ENCODE results near the gene AKT3.

The AKT3 gene

DNA sequence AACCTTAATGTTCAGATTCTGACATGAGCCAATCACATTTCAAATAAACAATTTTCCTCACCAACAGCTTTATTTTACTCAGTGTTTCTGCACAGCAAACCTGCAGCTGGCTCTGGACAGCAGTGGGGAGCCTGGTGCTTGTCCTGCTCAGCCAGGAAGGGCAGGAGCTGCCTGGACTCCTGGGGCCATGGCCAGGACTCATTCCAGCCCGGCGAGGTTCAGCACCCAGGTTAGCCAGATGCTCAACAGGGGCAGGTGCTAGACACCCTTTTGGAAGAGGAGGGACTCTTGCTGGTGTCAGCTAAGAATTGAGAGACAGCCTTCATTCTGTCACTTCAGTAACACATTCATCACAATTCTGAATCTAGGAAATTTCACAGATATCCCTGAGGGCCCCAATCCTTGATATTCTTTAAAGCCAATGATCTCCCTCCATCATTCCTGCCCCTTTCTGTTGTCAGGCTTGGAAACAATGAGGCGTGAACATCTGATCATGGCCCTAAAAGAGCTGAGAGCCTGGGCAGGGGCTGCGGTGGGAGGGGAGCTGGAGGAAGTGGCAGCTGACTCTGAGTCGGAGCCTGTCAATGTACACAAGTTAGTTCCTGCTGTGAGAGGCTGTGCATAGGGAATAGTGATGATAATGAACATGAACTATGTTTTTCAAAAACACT, 342.9 kb downstream of the AKT3 start:
- Histone ChIP-seq H3K36me3 (replicated peaks; ENCODE audit: insufficient read depth, low read length) (no peaks in the 10 kb centered on the region), H2AFZ (ENCODE audit: low read length) (no peak overlapping the region), H3K4me1 (ENCODE audit: low read length) (no peaks in the 10 kb centered on the region), H3K27ac (ENCODE audit: low read length) (no peak overlapping the region), H3K27me3 (replicated peaks; ENCODE audit: insufficient read depth, low read length) (no peaks in the 10 kb centered on the region), H3K4me3 (ENCODE audit: low read length) (no peak overlapping the region), H4K20me1 (ENCODE audit: insufficient read depth, low read length) (no peaks in the 10 kb centered on the region), H3K9ac (ENCODE audit: low read length) (no peak overlapping the region), H3F3A (ENCODE audit: insufficient read depth, low read length) (no peaks in the 10 kb centered on the region), H3K4me2 (ENCODE audit: low read depth, low read length) (no peak overlapping the region), H3K79me2 (ENCODE audit: low read length) (no peaks in the 10 kb centered on the region), H3K9me3 (replicated peaks; ENCODE audit: insufficient read depth, low read length) (no peaks in the 10 kb centered on the region), H3K9me2 (replicated peaks; ENCODE audit: insufficient read depth, low read length) (no peaks in the 10 kb centered on the region)
- TF ChIP-seq EZH2phosphoT487 (IDR thresholded peaks at IDR 0.05; ENCODE audit: low read length) (no peak), EZH2 (optimal IDR thresholded peaks at IDR 0.05; ENCODE audit: low read depth, low read length) (no peak), CTCF (IDR thresholded peaks at IDR 0.05; ENCODE audit: low read length) (no peak)
- DNase-seq: no peak

DNA sequence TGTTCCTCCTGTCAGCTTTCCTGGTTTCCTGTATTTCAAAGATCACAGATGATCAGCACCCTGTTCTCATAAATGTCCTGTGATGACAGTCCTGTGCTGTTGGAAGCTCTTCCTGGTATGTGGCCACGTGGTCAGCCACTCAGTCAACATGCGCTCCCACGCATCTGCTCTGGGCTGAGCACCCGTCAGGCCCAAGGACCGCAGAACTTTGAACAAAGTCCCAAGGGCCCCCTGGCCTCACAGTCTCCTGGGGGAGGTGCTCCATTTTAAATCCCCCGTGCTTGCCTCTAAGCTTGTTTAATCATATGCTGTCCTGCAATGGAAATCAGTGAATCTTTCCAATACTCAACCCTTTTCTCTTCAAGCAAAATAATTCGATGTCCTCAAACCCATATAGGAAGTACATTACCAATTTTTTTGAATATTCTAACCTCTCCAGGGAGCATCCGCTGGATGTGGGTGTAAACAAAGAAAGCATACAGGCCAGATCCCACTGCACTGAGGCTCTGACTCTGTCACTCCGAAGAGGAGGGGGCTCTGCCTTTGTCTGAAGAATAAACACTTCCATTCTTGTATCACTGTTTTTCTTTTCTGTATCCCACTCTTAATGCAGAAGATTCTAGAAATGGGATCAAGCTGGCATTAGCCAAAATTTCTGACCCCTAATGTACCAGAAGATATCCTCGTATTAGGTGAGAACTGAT, 343.9 kb downstream of the AKT3 start:
- H3K9me2 ChIP-seq (replicated peaks; ENCODE audit: insufficient read depth, low read length): no peaks in the 10 kb centered on the region
- no peak overlapping the region for H3K27ac ChIP-seq (ENCODE audit: low read length)
- no peaks in the 10 kb centered on the region for H3K9me3 ChIP-seq (replicated peaks; ENCODE audit: insufficient read depth, low read length)
- H3F3A ChIP-seq (ENCODE audit: insufficient read depth, low read length): no peaks in the 10 kb centered on the region
- no peaks in the 10 kb centered on the region for H3K36me3 ChIP-seq (replicated peaks; ENCODE audit: insufficient read depth, low read length)
- H3K4me1 ChIP-seq (ENCODE audit: low read length): no peaks in the 10 kb centered on the region
- no peak for DNase-seq
- no peak overlapping the region for H2AFZ ChIP-seq (ENCODE audit: low read length)
- H3K79me2 ChIP-seq (ENCODE audit: low read length): no peaks in the 10 kb centered on the region
- H3K27me3 ChIP-seq (replicated peaks; ENCODE audit: insufficient read depth, low read length): no peaks in the 10 kb centered on the region
- H3K4me3 ChIP-seq (ENCODE audit: low read length): no peak overlapping the region
- TF ChIP-seq EZH2 (optimal IDR thresholded peaks at IDR 0.05; ENCODE audit: low read depth, low read length): no peak
- no peak for TF ChIP-seq CTCF (IDR thresholded peaks at IDR 0.05; ENCODE audit: low read length)
- no peak for TF ChIP-seq EZH2phosphoT487 (IDR thresholded peaks at IDR 0.05; ENCODE audit: low read length)
- H4K20me1 ChIP-seq (ENCODE audit: insufficient read depth, low read length): no peaks in the 10 kb centered on the region
- H3K9ac ChIP-seq (ENCODE audit: low read length): no peak overlapping the region
- H3K4me2 ChIP-seq (ENCODE audit: low read depth, low read length): no peak overlapping the region

DNA sequence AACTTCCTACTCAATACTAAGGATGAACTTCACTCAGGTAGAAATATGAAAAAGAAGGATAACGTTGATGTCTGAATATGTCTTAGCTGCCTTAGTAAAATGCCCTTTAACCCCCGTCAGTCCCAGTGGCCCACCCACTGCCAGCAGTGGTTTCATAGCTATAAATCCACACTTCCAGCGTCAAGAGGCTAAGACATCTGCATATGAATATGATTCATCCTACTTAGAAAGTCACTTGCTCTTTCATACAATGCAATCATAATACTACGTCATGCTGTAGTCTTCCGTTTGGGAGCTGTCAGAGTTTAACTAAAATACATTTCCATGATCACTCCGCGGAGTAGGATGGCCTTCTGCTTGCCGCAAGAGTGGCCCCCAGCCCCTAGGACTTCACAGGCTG, 346.9 kb downstream of the AKT3 start:
- no peaks in the 10 kb centered on the region for H3K9me2 ChIP-seq (replicated peaks; ENCODE audit: insufficient read depth, low read length)
- no peak overlapping the region for H3K27ac ChIP-seq (ENCODE audit: low read length)
- H3K9ac ChIP-seq (ENCODE audit: low read length): no peak overlapping the region
- H3K9me3 ChIP-seq (replicated peaks; ENCODE audit: insufficient read depth, low read length): no peaks in the 10 kb centered on the region
- no peak for DNase-seq
- TF ChIP-seq EZH2 (optimal IDR thresholded peaks at IDR 0.05; ENCODE audit: low read depth, low read length): no peak
- no peaks in the 10 kb centered on the region for H3K27me3 ChIP-seq (replicated peaks; ENCODE audit: insufficient read depth, low read length)
- H4K20me1 ChIP-seq (ENCODE audit: insufficient read depth, low read length): no peaks in the 10 kb centered on the region
- no peak overlapping the region for H3K4me3 ChIP-seq (ENCODE audit: low read length)
- no peaks in the 10 kb centered on the region for H3K4me1 ChIP-seq (ENCODE audit: low read length)
- H3K36me3 ChIP-seq (replicated peaks; ENCODE audit: insufficient read depth, low read length): no peaks in the 10 kb centered on the region
- H3K4me2 ChIP-seq (ENCODE audit: low read depth, low read length): no peak overlapping the region
- H3F3A ChIP-seq (ENCODE audit: insufficient read depth, low read length): no peaks in the 10 kb centered on the region
- H3K79me2 ChIP-seq (ENCODE audit: low read length): no peaks in the 10 kb centered on the region
- H2AFZ ChIP-seq (ENCODE audit: low read length): no peak overlapping the region

- DNase-seq: no peak
- Histone ChIP-seq H3K4me2 (ENCODE audit: low read depth, low read length) (no peak overlapping the region), H2AFZ (ENCODE audit: low read length) (no peak overlapping the region), H3K36me3 (replicated peaks; ENCODE audit: insufficient read depth, low read length) (no peaks in the 10 kb centered on the region), H3K27me3 (replicated peaks; ENCODE audit: insufficient read depth, low read length) (no peaks in the 10 kb centered on the region), H3K27ac (ENCODE audit: low read length) (no peak overlapping the region), H3K9ac (ENCODE audit: low read length) (no peak overlapping the region), H3K9me3 (replicated peaks; ENCODE audit: insufficient read depth, low read length) (no peaks in the 10 kb centered on the region), H3K79me2 (ENCODE audit: low read length) (no peaks in the 10 kb centered on the region), H3K4me1 (ENCODE audit: low read length) (0 out of 2 replicates have a peak, but pooled peaks cover under 1% of the 10 kb centered on the region), H4K20me1 (ENCODE audit: insufficient read depth, low read length) (no peaks in the 10 kb centered on the region), H3K9me2 (replicated peaks; ENCODE audit: insufficient read depth, low read length) (no peaks in the 10 kb centered on the region), H3K4me3 (ENCODE audit: low read length) (no peak overlapping the region), H3F3A (ENCODE audit: insufficient read depth, low read length) (no peaks in the 10 kb centered on the region)
- no peak for TF ChIP-seq EZH2 (optimal IDR thresholded peaks at IDR 0.05; ENCODE audit: low read depth, low read length)
- no peak for TF ChIP-seq CTCF (IDR thresholded peaks at IDR 0.05; ENCODE audit: low read length)
- TF ChIP-seq EZH2phosphoT487 (IDR thresholded peaks at IDR 0.05; ENCODE audit: low read length): no peak
These were observed 349.0 kb downstream of the AKT3 start for GRCh38 chr1:243501002-243501401.

Measured in MM.1S (cell line).